ENCODE measurements around the gene AWAT2.

The AWAT2 gene

DNA sequence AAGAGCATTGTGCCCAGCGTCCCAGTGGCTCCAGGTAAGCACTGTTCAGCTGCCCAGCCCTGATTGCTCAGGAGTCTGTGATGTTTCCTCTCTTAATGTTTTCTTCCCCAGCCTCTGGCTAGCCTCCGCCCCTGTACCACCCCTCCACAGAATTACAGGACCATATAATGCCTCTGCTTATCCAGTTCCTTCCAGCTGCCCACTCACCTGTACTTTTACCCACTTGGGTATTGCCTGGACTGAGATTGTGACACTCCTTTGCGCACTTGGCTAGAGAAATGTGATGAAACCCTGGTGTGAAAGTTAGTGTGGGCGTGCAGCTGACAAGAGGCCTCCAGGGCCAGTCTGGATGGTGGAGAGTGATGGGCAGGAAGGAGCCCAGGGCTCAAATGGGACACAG, at the start of gene AWAT2:
Gene AWAT2, minus strand, starts transcription at position 14 of the 400 bp plus-strand sequence. Its CDS starts 6 bp downstream, at position 8.
- no peak for TF ChIP-seq CTCF (IDR thresholded peaks at IDR 0.05; ENCODE audit: insufficient read depth, missing control alignments)
- DNase-seq (ENCODE audit: insufficient read length, low spot score) (no peak), FAIRE-seq (no peak)

DNA sequence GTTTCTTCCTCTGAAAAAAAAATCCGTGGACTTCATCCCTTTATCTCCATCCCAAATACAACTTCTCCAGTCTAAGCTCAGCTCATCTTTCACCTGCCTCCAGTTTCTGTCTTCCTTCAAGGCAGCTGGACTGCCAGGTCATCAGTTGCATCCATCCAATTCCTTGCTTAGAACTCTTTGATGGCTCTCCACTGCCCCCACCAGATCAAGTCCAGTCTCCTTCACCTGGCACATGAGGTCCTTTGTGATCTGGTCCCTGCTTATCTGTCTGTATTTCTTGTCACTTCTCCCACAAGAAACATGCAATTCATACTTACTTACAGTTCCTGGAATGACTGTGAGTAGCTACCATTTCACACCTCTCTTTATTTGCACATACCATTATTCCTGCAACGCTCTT, 46.3 kb upstream of the AWAT2 start:
- TF ChIP-seq CTCF (IDR thresholded peaks at IDR 0.05; ENCODE audit: insufficient read depth, missing control alignments) = peak; percentile 29
- DNase-seq (ENCODE audit: insufficient read length, low spot score) (no peak), FAIRE-seq (no peak)

GRCh38 chrX:70092247-70092646, 42.5 kb upstream of the AWAT2 start:
- no peak for DNase-seq (ENCODE audit: insufficient read length, low spot score)
- FAIRE-seq = no peak
- TF ChIP-seq CTCF (IDR thresholded peaks at IDR 0.05; ENCODE audit: insufficient read depth, missing control alignments) = no peak

DNA sequence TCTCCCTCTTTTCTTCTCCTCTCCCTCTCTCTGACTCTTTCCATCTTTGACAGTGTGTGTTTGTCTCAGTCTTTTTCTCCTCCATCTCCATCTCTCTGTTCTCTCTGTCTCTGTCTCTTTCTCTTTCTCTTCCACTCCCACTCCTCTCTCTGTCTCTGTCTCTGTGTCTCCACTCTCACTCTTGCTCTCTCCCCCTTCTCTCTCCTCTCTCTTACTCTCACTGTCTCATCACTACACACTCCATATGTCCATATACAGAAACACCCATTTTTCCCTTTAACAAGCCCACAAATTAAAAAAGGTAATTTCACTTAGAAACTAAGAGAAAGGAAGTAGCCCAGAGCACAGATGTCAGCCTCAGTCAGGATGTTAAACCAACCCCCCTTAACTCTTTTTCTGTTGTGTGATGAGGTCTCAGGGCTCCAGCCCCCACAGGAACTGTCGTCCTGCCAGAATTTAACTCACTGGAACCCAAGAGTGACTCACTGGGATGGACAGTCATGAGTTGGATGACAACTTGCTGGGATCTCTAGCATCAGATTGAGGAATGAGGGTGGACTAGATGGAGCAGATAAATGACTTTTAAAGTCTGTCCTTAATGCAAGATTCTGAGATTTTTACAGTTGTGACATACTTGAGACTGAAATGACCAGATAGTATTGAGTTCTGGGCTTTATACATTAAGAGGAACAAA, 40.0 kb upstream of the AWAT2 start:
- FAIRE-seq = no peak
- DNase-seq (ENCODE audit: insufficient read length, low spot score) = no peak
- TF ChIP-seq CTCF (IDR thresholded peaks at IDR 0.05; ENCODE audit: insufficient read depth, missing control alignments) = no peak

DNA sequence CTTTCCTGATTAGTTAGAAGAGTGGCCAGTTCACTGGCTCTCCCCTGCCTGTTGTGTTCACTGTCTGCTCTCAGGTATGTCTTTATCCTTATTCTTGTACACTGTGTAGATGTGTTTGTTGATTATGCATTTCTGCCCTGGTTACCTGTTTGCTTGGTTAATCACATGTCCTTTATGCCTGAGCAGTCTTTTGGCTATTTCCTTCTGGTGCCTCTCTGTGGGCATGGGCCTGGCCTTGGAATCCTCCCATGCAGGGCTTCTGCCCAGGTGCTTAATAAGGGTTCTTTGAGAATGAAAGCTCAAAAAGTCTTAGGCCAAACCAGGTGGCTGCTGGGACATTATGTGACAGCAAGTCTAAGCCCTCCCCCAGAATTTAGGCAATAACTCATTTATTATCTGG, 39.0 kb upstream of the AWAT2 start:
- DNase-seq (ENCODE audit: insufficient read length, low spot score) = no peak
- no peak for FAIRE-seq
- no peak for TF ChIP-seq CTCF (IDR thresholded peaks at IDR 0.05; ENCODE audit: insufficient read depth, missing control alignments)

DNA sequence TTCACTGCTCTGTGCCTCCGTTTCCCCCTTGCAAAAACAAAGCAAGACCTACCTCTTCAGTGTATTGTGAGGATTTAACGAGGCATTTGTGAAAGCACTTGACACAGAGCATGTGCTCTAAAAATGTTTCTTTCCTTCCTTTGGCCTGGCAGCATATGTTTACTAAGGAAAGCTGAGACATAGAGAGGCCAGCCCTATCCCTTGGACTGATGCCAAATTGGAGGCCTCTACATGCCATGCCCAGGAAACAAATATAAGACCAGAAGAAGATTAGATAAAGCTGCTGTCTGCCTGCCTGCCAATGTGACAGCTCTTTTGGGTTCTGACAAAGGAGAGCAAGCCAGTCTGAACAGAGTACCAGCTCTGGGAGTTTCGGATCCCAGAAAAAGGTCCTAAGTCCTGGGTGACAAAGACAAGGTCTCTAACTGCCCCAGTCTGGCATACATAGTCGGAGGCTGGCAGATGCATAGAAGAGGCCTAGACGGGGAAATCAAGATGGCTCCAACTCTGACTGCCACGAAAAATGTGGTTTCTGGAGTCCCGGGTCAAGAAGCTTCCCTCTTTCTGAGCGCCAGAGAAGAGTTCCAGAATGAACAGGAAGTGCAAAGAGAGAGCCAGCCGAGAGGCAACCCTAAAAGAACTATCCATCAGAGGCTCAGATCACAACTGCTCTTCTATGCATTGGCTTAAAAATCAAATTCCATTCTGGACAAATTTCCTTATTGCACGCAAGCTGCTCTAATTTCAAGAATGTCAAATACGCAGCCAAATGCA, 38.3 kb upstream of the AWAT2 start:
- FAIRE-seq (no peak), DNase-seq (ENCODE audit: insufficient read length, low spot score) (no peak)
- TF ChIP-seq CTCF (IDR thresholded peaks at IDR 0.05; ENCODE audit: insufficient read depth, missing control alignments) = no peak
